GM12878 (cell line): ENCODE results near the gene RP9. TPM values are rescaled to one million over a fixed set of nuclear protein-coding genes. Genes with fewer than 3 reads are reported as not detected.

Experiments
- ATAC-seq: fragments of 200-7000 bp; cut with Tn5 transposase; 3 replicates; pipeline ENCODE4 v1.9.1; 2020; ENCODE audit warnings: mild to moderate bottlenecking, moderate library complexity
- BruUV-seq: library from RNA; stranded (reverse); fragments of 400-500 nt; replicated peaks from 2 replicates; lab custom pipeline; 2021; lab: Mats Ljungman, UMichigan
- CTCF ChIA-PET: fragments of 300-600 bp; sonication (Branson Sonifier 250); formaldehyde crosslinking; extraction: SDS; loops from one replicate; lab custom pipeline; 2021; ENCODE audit warnings: inconsistent platforms; lab: Yijun Ruan, JAX
- POLR2A ChIA-PET: fragments of 350-600 bp; formaldehyde crosslinking; extraction: SDS; loops from one replicate; lab custom pipeline; 2021; ENCODE audit warnings: inconsistent platforms; lab: Charles Lee
- RAD21 ChIA-PET: fragments of 300-600 bp; sonication (Branson Sonifier 250); formaldehyde crosslinking; loops from one replicate; lab custom pipeline; 2023; ENCODE audit warnings: antibody characterized with exemption; ENCODE audit not compliant: unreplicated experiment; lab: Charles Lee
- SMC1A ChIA-PET: fragments of 300-600 bp; sonication (Branson Sonifier 250); formaldehyde crosslinking; loops from one replicate; lab custom pipeline; 2023; ENCODE audit not compliant: unreplicated experiment, uncharacterized antibody; lab: Charles Lee
- DNase-seq: peaks from one replicate; pipeline ENCODE4 v3.0.0-alpha.2; 2011; ENCODE audit warnings: low read depth, low spot score
- FAIRE-seq: peaks from 3 replicates; lab custom pipeline; 2011; peaks lifted over from hg19 to GRCh38; lab: Jason Lieb, UNC
- H2AFZ ChIP-seq: 2 replicates; pipeline ENCODE4 v1.6.0; 2011; ENCODE audit warnings: low read depth, low read length, control low read depth; ENCODE audit not compliant: control insufficient read depth
- H3K27ac ChIP-seq: 2 replicates; pipeline ENCODE4 v1.5.1; 2011; ENCODE audit warnings: control low read depth; ENCODE audit not compliant: control insufficient read depth, insufficient read depth
- H3K27me3 ChIP-seq, 2 experiments: replicated peaks in 1 of 2; 2 replicates each; pipeline versions ENCODE4 v1.6.0 to v1.6.1; 2011; ENCODE audit warnings: low read length in 1 of 2; ENCODE audit not compliant: control insufficient read depth in 2 of 2, insufficient read depth in 2 of 2
- H3K36me3 ChIP-seq, 2 experiments: 2 replicates each; pipeline ENCODE4 v1.5.1; 2011; ENCODE audit warnings: low read length in 1 of 2; ENCODE audit not compliant: control insufficient read depth in 2 of 2, insufficient read depth in 2 of 2
- H3K4me1 ChIP-seq: 2 replicates; pipeline ENCODE4 v1.6.1; 2011; ENCODE audit warnings: mild to moderate bottlenecking, low read length, moderate library complexity, mixed read lengths; ENCODE audit not compliant: control insufficient read depth, insufficient read depth
- H3K4me2 ChIP-seq: 2 replicates; pipeline ENCODE4 v1.6.0; 2011; ENCODE audit warnings: control low read depth; ENCODE audit not compliant: control insufficient read depth, insufficient read depth
- H3K4me3 ChIP-seq: fragments of 200-600 bp; sonication (generic); 2 replicates; pipeline ENCODE4 v1.5.1; 2016
- H3K79me2 ChIP-seq: 2 replicates; pipeline ENCODE4 v1.6.0; 2011; ENCODE audit warnings: low read length; ENCODE audit not compliant: control insufficient read depth, insufficient read depth
- H3K9ac ChIP-seq: 2 replicates; pipeline ENCODE4 v1.8.0; 2011; ENCODE audit warnings: low read length, control low read depth, mixed read lengths; ENCODE audit not compliant: control insufficient read depth, insufficient read depth
- H3K9me3 ChIP-seq: replicated peaks from 3 replicates; pipeline ENCODE4 v1.5.1; 2011; ENCODE audit warnings: mild to moderate bottlenecking, low read length; ENCODE audit not compliant: control insufficient read depth, insufficient read depth
- H4K20me1 ChIP-seq: 2 replicates; pipeline ENCODE4 v1.6.0; 2011; ENCODE audit not compliant: control insufficient read depth, insufficient read depth
- NRF1 ChIP-seq: conservative IDR thresholded peaks from 2 replicates; pipeline ENCODE4 v1.6.1; 2011; ENCODE audit warnings: mild to moderate bottlenecking, low read depth, low read length, improper control_type of control experiment
- RBBP5 ChIP-seq: fragments of 200-600 bp; sonication (generic); conservative IDR thresholded peaks from 2 replicates; pipeline ENCODE4 v1.6.1; 2016
- WGBS: methylation state at CpG from one replicate; pipeline ENCODE4 v1.1.6; 2016; ENCODE audit warnings: low lambda C conversion rate; ENCODE audit not compliant: insufficient replicate concordance, insufficient coverage; ENCODE audit errors: missing lambda C conversion rate; 5-methylcytosine and 5-hydroxymethylcytosine counted together
- in situ Hi-C: fragments of 300-500 bp; cut with MboI; formaldehyde crosslinking; loops from 9 replicates; pipeline ENCODE4 v1.14.3; 2018; ENCODE audit warnings: mixed read lengths
- intact Hi-C: fragments of 100-400 bp; cut with micrococcal nuclease; formaldehyde crosslinking; loops from one replicate; pipeline ENCODE4 v1.14.2; 2022; ENCODE audit not compliant: unreplicated experiment
- polyA plus RNA-seq, 11 experiments: library from polyadenylated mRNA; depleted of rRNA in 4 of 11; unstranded in 6 of 11; stranded (reverse) in 5 of 11; fragments of >200 nt; fragmentation: Nextera tagmentation in 4 of 11; fragmentation: Illumina TruSeq in 1 of 11; extraction: Ambion mirVana in 4 of 11; extraction: Trizol in 1 of 11; gene quantifications; 1 replicate in 1 of 11; 2 replicates in 10 of 11; pipeline versions ENCODE4 v1.2.1 to v1.2.3, GENCODE V29; 2011 to 2016; ENCODE audit warnings: inconsistent platforms in 2 of 11, missing spikeins in 2 of 11, low read depth in 1 of 11
- total RNA-seq, 4 experiments: library from RNA; depleted of rRNA in 3 of 4; stranded (reverse); fragments of >200 nt in 3 of 4; fragmentation: Illumina TruSeq in 1 of 4; extraction: Trizol in 1 of 4; gene quantifications; 2 replicates each; pipeline versions ENCODE4 v1.2.1 to v1.2.3, GENCODE V29; 2013 to 2021
- TF ChIP-seq, protein P1 (sequence below): fragments of 450-650 bp; conservative IDR thresholded peaks from 2 replicates; pipeline ENCODE4 v1.6.1; 2017; ENCODE audit warnings: mild to moderate bottlenecking, moderate library complexity

Gene RP9
- total and polyA plus RNA-seq, 10 of the 15 experiments (the other 5 are each of a cell fraction or from before 2014, with no cell fraction given): 7.6 to 25.3 (median 16.9) TPM

DNA sequence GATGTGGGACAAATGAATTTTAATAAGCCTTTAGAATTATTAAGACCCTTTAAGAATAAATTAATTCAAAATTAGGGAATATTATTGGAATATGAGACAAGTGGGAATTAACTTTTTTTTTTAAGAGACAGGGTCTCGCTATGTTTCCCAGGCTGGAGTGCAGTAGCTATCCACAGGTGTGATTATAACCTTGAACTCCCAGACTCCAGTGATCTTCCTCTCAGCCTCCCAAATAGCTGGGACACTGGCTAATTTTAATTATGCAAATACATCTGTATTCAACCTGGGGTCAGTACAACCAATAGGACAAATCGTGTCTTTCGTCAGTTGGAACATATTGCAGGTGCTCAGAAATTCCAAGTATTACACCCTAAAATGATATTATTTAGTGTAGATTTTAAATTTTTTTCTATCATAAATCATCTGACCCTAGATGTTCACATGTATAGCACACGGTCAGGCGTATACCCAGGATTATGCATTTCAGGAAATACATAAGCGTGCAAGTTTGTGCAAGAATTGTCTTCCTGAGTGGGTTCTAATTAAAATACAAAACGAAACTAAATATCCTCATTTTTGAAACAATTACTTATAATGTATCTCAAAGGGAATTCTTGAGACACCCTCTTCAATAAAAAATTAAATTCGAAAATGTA, 47.8 kb downstream of the RP9 start:
- Histone ChIP-seq H3K9ac (peak overlapping the region; percentile 68), H3K79me2 (peaks cover 59% of the 10 kb centered on the region), H3K4me3 (peak overlapping the region; percentile 93), H2AFZ (no peak overlapping the region), H3K9me3 (peaks cover 2% of the 10 kb centered on the region; the same call in 1 of the 3 replicates), H3K4me1 (peaks cover 3% of the 10 kb centered on the region; the same call in 1 of the 2 replicates), H3K36me3 (no peaks in the 10 kb centered on the region), H3K27ac (peak overlapping the region; percentile 89), H3K27me3 (no peaks in the 10 kb centered on the region), H4K20me1 (no peaks in the 10 kb centered on the region), H3K4me2 (peak overlapping the region; percentile 80)
- 13% methylated on average over 8 of the region's 8 CpGs for WGBS
- FAIRE-seq (no peak), DNase-seq (no peak), ATAC-seq (no peak)
- in situ Hi-C loops (no loop called here), intact Hi-C loops (loop anchor here (5.0 kb wide), 2 partner anchors 169 to 569 kb away; partner anchors contain the start of genes KBTBD2 and LSM5)
- SMC1A ChIA-PET: interaction anchor here (1.0 to 3.3 kb wide), 5 partner anchors 8 to 21 kb away, joined by 4 to 31 read pairs (median 7); no protein-coding TSS in a partner anchor
- 0 out of 2 replicates have a peak, but pooled peaks have one; percentile 53 for TF ChIP-seq RBBP5
- TF ChIP-seq NRF1: no peak
- RAD21 ChIA-PET: interaction anchor here (1.0 to 2.8 kb wide), 5 partner anchors 12 to 216 kb away, joined by 3 to 19 read pairs (median 9); partner anchors contain the start of gene RP9
- CTCF ChIA-PET: interaction anchor here (0.7 to 5.4 kb wide), 10 partner anchors 9 to 97 kb away, joined by 3 to 31 read pairs (median 4); partner anchors contain the start of gene RP9
- BruUV-seq: TSS peak; percentile 45
- POLR2A ChIA-PET: interaction anchor here (0.6 to 5.9 kb wide), 9 partner anchors 8 to 566 kb away, joined by 3 to 30 read pairs (median 6); partner anchors contain the start of genes AVL9 and BBS9

DNA sequence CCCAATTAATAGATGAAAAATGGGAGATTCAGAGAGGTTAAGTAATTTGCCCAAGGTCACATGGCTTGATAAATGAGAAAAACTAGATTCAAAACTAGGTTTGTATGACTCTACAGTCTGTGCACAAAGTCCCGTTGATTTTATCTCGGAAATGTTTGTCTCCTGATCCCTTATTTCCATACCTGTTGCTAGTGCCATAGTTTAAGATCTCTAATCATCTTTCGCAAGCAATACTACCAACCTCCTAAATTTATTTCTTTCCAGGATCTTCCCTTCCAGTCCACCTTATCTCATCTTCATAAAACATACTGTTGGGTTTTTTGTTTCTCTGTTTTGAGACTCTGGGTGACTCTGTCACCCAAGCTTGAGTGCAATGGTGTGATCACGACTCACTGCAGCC, 49.6 kb downstream of the RP9 start:
- ChIA-PET RAD21 (interaction anchor here (1.2 kb wide), 1 partner anchor 213 kb away, joined by 4 read pairs; no protein-coding TSS in a partner anchor), CTCF (interaction anchor here (0.8 to 5.4 kb wide), 7 partner anchors 10 to 213 kb away, joined by 4 to 31 read pairs (median 5); partner anchors contain the start of gene RP9), POLR2A (interaction anchor here (5.9 kb wide), 1 partner anchor 20 kb away, joined by 30 read pairs; no protein-coding TSS in a partner anchor), SMC1A (interaction anchor here (0.9 kb wide), 1 partner anchor 18 kb away, joined by 3 read pairs; no protein-coding TSS in a partner anchor)
- Histone ChIP-seq H2AFZ (no peak overlapping the region), H3K4me1 (peaks cover 3% of the 10 kb centered on the region; the same call in 1 of the 2 replicates), H3K27me3 (no peaks in the 10 kb centered on the region), H3K79me2 (peaks cover 74% of the 10 kb centered on the region), H3K27ac (no peak overlapping the region), H4K20me1 (no peaks in the 10 kb centered on the region), H3K9ac (no peak overlapping the region), H3K4me2 (no peak overlapping the region; the same call in 1 of the 2 replicates), H3K4me3 (peak overlapping the region; percentile 14; the same call in 1 of the 2 replicates), H3K9me3 (no peaks in the 10 kb centered on the region), H3K36me3 (no peaks in the 10 kb centered on the region)
- intact Hi-C loops: loop anchor here (5.0 kb wide), 2 partner anchors 167 to 567 kb away; partner anchors contain the start of genes KBTBD2 and LSM5
- DNase-seq (no peak), FAIRE-seq (no peak), ATAC-seq (no peak)
- BruUV-seq: no TSS peak
- TF ChIP-seq, protein P1, sequence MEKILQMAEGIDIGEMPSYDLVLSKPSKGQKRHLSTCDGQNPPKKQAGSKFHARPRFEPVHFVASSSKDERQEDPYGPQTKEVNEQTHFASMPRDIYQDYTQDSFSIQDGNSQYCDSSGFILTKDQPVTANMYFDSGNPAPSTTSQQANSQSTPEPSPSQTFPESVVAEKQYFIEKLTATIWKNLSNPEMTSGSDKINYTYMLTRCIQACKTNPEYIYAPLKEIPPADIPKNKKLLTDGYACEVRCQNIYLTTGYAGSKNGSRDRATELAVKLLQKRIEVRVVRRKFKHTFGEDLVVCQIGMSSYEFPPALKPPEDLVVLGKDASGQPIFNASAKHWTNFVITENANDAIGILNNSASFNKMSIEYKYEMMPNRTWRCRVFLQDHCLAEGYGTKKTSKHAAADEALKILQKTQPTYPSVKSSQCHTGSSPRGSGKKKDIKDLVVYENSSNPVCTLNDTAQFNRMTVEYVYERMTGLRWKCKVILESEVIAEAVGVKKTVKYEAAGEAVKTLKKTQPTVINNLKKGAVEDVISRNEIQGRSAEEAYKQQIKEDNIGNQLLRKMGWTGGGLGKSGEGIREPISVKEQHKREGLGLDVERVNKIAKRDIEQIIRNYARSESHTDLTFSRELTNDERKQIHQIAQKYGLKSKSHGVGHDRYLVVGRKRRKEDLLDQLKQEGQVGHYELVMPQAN: no peak
- 49% methylated on average over 4 of the region's 4 CpGs for WGBS
- in situ Hi-C loops: loop anchor here (10.0 kb wide), 1 partner anchor 365 kb away; no protein-coding TSS in a partner anchor
